SH-SY5Y (cell line): ENCODE measurements around the gene EPB41L1.

Source experiments
- GATA2 ChIP-seq: IDR thresholded peaks from 2 replicates; pipeline ENCODE4 v1.6.1; 2011; ENCODE audit warnings: mild to moderate bottlenecking, low read depth, low read length
- GATA3 ChIP-seq: IDR thresholded peaks from 2 replicates; pipeline ENCODE4 v1.6.1; 2011; ENCODE audit warnings: low read depth, mild to moderate bottlenecking, low read length, moderate library complexity

GRCh38 chr20:36150489-36150846 is 4.1 kb upstream of the EPB41L1 start:
- no peak for TF ChIP-seq GATA2
- no peak for TF ChIP-seq GATA3
